MCF 10A (cell line): Measurements from ENCODE around the gene ISCU. TPM values are rescaled to one million over a fixed set of nuclear protein-coding genes. Genes with fewer than 3 reads are reported as not detected.

Source experiments
- BruUV-seq: library from RNA; stranded (reverse); fragments of 400-500 nt; replicated peaks from 2 replicates; lab custom pipeline; 2021; lab: Mats Ljungman, UMichigan
- CTCF ChIA-PET: fragments of 300-600 bp; sonication (Branson Sonifier 250); formaldehyde crosslinking; extraction: SDS; loops from one replicate; lab custom pipeline; 2021; ENCODE audit warnings: antibody characterized with exemption, inconsistent platforms; lab: Yijun Ruan, JAX
- POLR2A ChIA-PET: fragments of 300-600, 350-650 bp; sonication (Branson Sonifier 250); formaldehyde crosslinking; extraction: SDS; loops from one replicate; lab custom pipeline; 2020; ENCODE audit warnings: antibody characterized with exemption, inconsistent platforms; lab: Yijun Ruan, JAX
- DNase-seq: peaks from one replicate; pipeline ENCODE4 v3.0.0-alpha.2; 2018; ENCODE audit not compliant: unreplicated experiment
- H3K27ac Mint-ChIP-seq: one replicate; pipeline ENCODE4 v1.8.0; 2022; ENCODE audit warnings: mild to moderate bottlenecking, low read depth, mixed read lengths; ENCODE audit not compliant: unreplicated experiment
- H3K27me3 Mint-ChIP-seq: one replicate; pipeline ENCODE4 v1.8.0; 2022; ENCODE audit warnings: mixed read lengths; ENCODE audit not compliant: insufficient read depth, unreplicated experiment
- H3K36me3 Mint-ChIP-seq: one replicate; pipeline ENCODE4 v1.8.0; 2022; ENCODE audit warnings: mild to moderate bottlenecking, moderate library complexity, mixed read lengths; ENCODE audit not compliant: insufficient read depth, unreplicated experiment
- H3K4me1 Mint-ChIP-seq: one replicate; pipeline ENCODE4 v1.8.0; 2022; ENCODE audit warnings: mixed read lengths; ENCODE audit not compliant: insufficient read depth, unreplicated experiment
- H3K4me3 Mint-ChIP-seq: one replicate; pipeline ENCODE4 v1.8.0; 2022; ENCODE audit warnings: mild to moderate bottlenecking, moderate library complexity, mixed read lengths; ENCODE audit not compliant: unreplicated experiment
- H3K9me3 Mint-ChIP-seq: one replicate; pipeline ENCODE4 v1.8.0; 2022; ENCODE audit warnings: mixed read lengths; ENCODE audit not compliant: unreplicated experiment
- CTCF ChIP-seq: fragments of 200-600 bp; IDR thresholded peaks from one replicate; pipeline ENCODE4 v1.8.0; 2022; ENCODE audit warnings: antibody characterized with exemption, mild to moderate bottlenecking; ENCODE audit not compliant: unreplicated experiment
- intact Hi-C: fragments of 100-400 bp; cut with micrococcal nuclease; formaldehyde crosslinking; loops from 2 replicates; pipeline ENCODE4 v1.14.1; 2022
- total RNA-seq: library from RNA; stranded (reverse); gene quantifications from 2 replicates; pipeline ENCODE4 v1.2.3, GENCODE V29; 2022

The ISCU gene
- total RNA-seq, 1 experiment from 2014 or later: 115 TPM

- ChIA-PET CTCF (interaction anchor here (1.5 to 3.0 kb wide), 2 partner anchors 18 to 35 kb away, joined by 4 to 7 read pairs; no protein-coding TSS in a partner anchor), POLR2A (interaction anchor here (0.6 kb wide), 1 partner anchor 61 kb away, joined by 4 read pairs; no protein-coding TSS in a partner anchor)
- no peak for DNase-seq
- H3K4me1 Mint-ChIP-seq: no peaks in the 10 kb centered on the region
- H3K27ac Mint-ChIP-seq: no peak overlapping the region
- H3K36me3 Mint-ChIP-seq: no peaks in the 10 kb centered on the region
- no peak overlapping the region for H3K4me3 Mint-ChIP-seq
- no peak for TF ChIP-seq CTCF
- intact Hi-C loops: no loop called here
- BruUV-seq: no TSS peak
- H3K9me3 Mint-ChIP-seq: no peaks in the 10 kb centered on the region
- no peaks in the 10 kb centered on the region for H3K27me3 Mint-ChIP-seq
Observed at GRCh38 chr12:108599948-108600701, 37.7 kb downstream of the ISCU start.

GRCh38 chr12:108600702-108601007 lies 38.3 kb downstream of the ISCU start:
- intact Hi-C loops: no loop called here
- TF ChIP-seq CTCF: no peak
- Mint-ChIP-seq H3K36me3 (no peaks in the 10 kb centered on the region), H3K4me1 (no peaks in the 10 kb centered on the region), H3K27ac (no peak overlapping the region), H3K4me3 (no peak overlapping the region), H3K9me3 (no peaks in the 10 kb centered on the region), H3K27me3 (no peaks in the 10 kb centered on the region)
- BruUV-seq: no TSS peak
- ChIA-PET CTCF (interaction anchor here (0.6 to 3.0 kb wide), 5 partner anchors 12 to 133 kb away, joined by 3 to 7 read pairs (median 3); no protein-coding TSS in a partner anchor), POLR2A (interaction anchor here (0.6 kb wide), 1 partner anchor 61 kb away, joined by 4 read pairs; no protein-coding TSS in a partner anchor)
- DNase-seq: no peak

GRCh38 chr12:108602209-108602705 lies 39.9 kb downstream of the ISCU start:
- no peaks in the 10 kb centered on the region for H3K9me3 Mint-ChIP-seq
- H3K27ac Mint-ChIP-seq: no peak overlapping the region
- no peak for DNase-seq
- intact Hi-C loops: no loop called here
- no peak for TF ChIP-seq CTCF
- ChIA-PET POLR2A (no interaction called here), CTCF (interaction anchor here (3.0 kb wide), 1 partner anchor 16 kb away, joined by 7 read pairs; no protein-coding TSS in a partner anchor)
- no TSS peak for BruUV-seq
- H3K36me3 Mint-ChIP-seq: no peaks in the 10 kb centered on the region
- H3K27me3 Mint-ChIP-seq: no peaks in the 10 kb centered on the region
- H3K4me1 Mint-ChIP-seq: no peaks in the 10 kb centered on the region
- no peak overlapping the region for H3K4me3 Mint-ChIP-seq

- no peaks in the 10 kb centered on the region for H3K36me3 Mint-ChIP-seq
- H3K4me1 Mint-ChIP-seq: no peaks in the 10 kb centered on the region
- no peak for TF ChIP-seq CTCF
- intact Hi-C loops: no loop called here
- H3K4me3 Mint-ChIP-seq: no peak overlapping the region
- no peak for DNase-seq
- no peak overlapping the region for H3K27ac Mint-ChIP-seq
- POLR2A ChIA-PET: no interaction called here
- CTCF ChIA-PET: interaction anchor here (0.5 kb wide), 1 partner anchor 231 kb away, joined by 3 read pairs; no protein-coding TSS in a partner anchor
- H3K27me3 Mint-ChIP-seq: no peaks in the 10 kb centered on the region
- no TSS peak for BruUV-seq
- H3K9me3 Mint-ChIP-seq: no peaks in the 10 kb centered on the region
Observed at GRCh38 chr12:108602976-108603704, 40.7 kb downstream of the ISCU start.
